ENCODE measurements around the gene CLTB.

CLTB gene

GRCh38 chr5:176342766-176343458 lies 73.4 kb downstream of the CLTB start:
- no peak for DNase-seq

Data from CD4-positive, alpha-beta T cell treated with Interleukin-6 for 4 hours (primary cell).